H1 (cell line): ENCODE data around the gene CD48. TPM values are rescaled to one million over a fixed set of nuclear protein-coding genes. Genes with fewer than 3 reads are reported as not detected.

Source experiments
- CTCF ChIA-PET: fragments of 300-600 bp; sonication (Branson Sonifier 250); formaldehyde crosslinking; loops from one replicate; lab custom pipeline; 2021; ENCODE audit not compliant: partially characterized antibody; lab: Charles Lee
- POLR2A ChIA-PET: fragments of 300-600 bp; sonication (Branson Sonifier 250); formaldehyde crosslinking; loops from one replicate; lab custom pipeline; 2021; ENCODE audit warnings: inconsistent platforms; ENCODE audit not compliant: partially characterized antibody; lab: Charles Lee
- DNase-seq, 2 experiments: peaks; one replicate each; pipeline versions ENCODE4 v3.0.0 to v3.0.0-alpha.2; 2010 to 2022; ENCODE audit warnings: low spot score in 2 of 2, low read depth in 1 of 2, mixed read lengths in 1 of 2
- FAIRE-seq: peaks from 2 replicates; lab custom pipeline; 2011; peaks lifted over from hg19 to GRCh38; lab: Jason Lieb, UNC
- H2AFZ ChIP-seq: 2 replicates; pipeline ENCODE4 v1.8.1; 2012; ENCODE audit warnings: low read length, inconsistent platforms
- H2AK5ac ChIP-seq: 2 replicates; pipeline ENCODE4 v1.6.1; 2013; ENCODE audit warnings: low read depth, low read length
- H2BK120ac ChIP-seq: replicated peaks from 2 replicates; pipeline ENCODE3; 2013; ENCODE audit warnings: low read depth, low read length, inconsistent platforms
- H2BK12ac ChIP-seq: 2 replicates; pipeline ENCODE4 v1.6.1; 2013; ENCODE audit warnings: low read depth, low read length
- H2BK15ac ChIP-seq: 2 replicates; pipeline ENCODE4 v1.6.1; 2013; ENCODE audit warnings: low read length
- H2BK20ac ChIP-seq: 2 replicates; pipeline ENCODE4 v1.6.1; 2013; ENCODE audit warnings: low read length
- H2BK5ac ChIP-seq: 2 replicates; pipeline ENCODE4 v1.6.1; 2013; ENCODE audit warnings: low read depth, low read length
- H3K14ac ChIP-seq: 2 replicates; pipeline ENCODE4 v1.6.1; 2013; ENCODE audit warnings: inconsistent platforms; ENCODE audit not compliant: insufficient read length
- H3K18ac ChIP-seq: 2 replicates; pipeline ENCODE4 v1.6.1; 2013; ENCODE audit warnings: low read length; ENCODE audit errors: extremely low read depth
- H3K23ac ChIP-seq: 2 replicates; pipeline ENCODE4 v1.6.1; 2013; ENCODE audit warnings: inconsistent platforms; ENCODE audit not compliant: insufficient read length
- H3K23me2 ChIP-seq: 2 replicates; pipeline ENCODE4 v1.6.1; 2013; ENCODE audit warnings: low read depth, low read length
- H3K27ac ChIP-seq: 2 replicates; pipeline ENCODE4 v1.6.1; 2011; ENCODE audit warnings: low read depth, low read length, inconsistent platforms
- H3K27me3 ChIP-seq, 4 experiments: replicated peaks in 1 of 4; 1 replicate in 1 of 4; 2 replicates in 3 of 4; pipeline versions ENCODE4 v1.6.1 to v1.8.1; 2011 to 2013; ENCODE audit warnings: low read length in 3 of 4, mild to moderate bottlenecking in 3 of 4, inconsistent platforms in 2 of 4, mixed read lengths in 2 of 4, moderate library complexity in 1 of 4; ENCODE audit not compliant: control insufficient read depth in 3 of 4, insufficient read depth in 3 of 4; ENCODE audit errors: extremely low read depth in 1 of 4
- H3K36me3 ChIP-seq, 4 experiments: 2 replicates each; pipeline versions ENCODE4 v1.6.1 to v1.8.1; 2011 to 2013; ENCODE audit warnings: mild to moderate bottlenecking in 4 of 4, low read length in 3 of 4, moderate library complexity in 2 of 4, control low read depth in 1 of 4, inconsistent platforms in 1 of 4; ENCODE audit not compliant: insufficient read depth in 4 of 4, control insufficient read depth in 2 of 4
- H3K4ac ChIP-seq: replicated peaks from 2 replicates; pipeline ENCODE3; 2013; ENCODE audit warnings: low read length, low read depth, mixed read lengths, inconsistent platforms; ENCODE audit not compliant: insufficient read length
- H3K4me1 ChIP-seq, 4 experiments: replicated peaks in 1 of 4; 1 replicate in 1 of 4; 2 replicates in 3 of 4; pipeline versions ENCODE4 v1.6.1 to v1.8.1; 2011 to 2013; ENCODE audit warnings: low read length in 3 of 4, inconsistent platforms in 2 of 4, mixed read lengths in 1 of 4; ENCODE audit not compliant: insufficient read depth in 4 of 4, control insufficient read depth in 3 of 4
- H3K4me2 ChIP-seq, 2 experiments: 2 replicates each; pipeline versions ENCODE4 v1.6.1 to v1.8.1; 2011 to 2013; ENCODE audit warnings: low read depth in 2 of 2, low read length in 2 of 2, control low read depth in 1 of 2, inconsistent platforms in 1 of 2, mild to moderate bottlenecking in 1 of 2; ENCODE audit not compliant: insufficient read depth in 1 of 2
- H3K4me3 ChIP-seq, 4 experiments: fragments of 200-600, 300-600 bp in 1 of 4; sonication (generic), shearing (Covaris generic), sonication (Bioruptor Twin) in 1 of 4; 2 replicates each; pipeline versions ENCODE4 v1.5.1 to v1.8.1; 2011 to 2016; ENCODE audit warnings: low read length in 4 of 4, low read depth in 3 of 4, control low read depth in 2 of 4, inconsistent platforms in 2 of 4, mild to moderate bottlenecking in 2 of 4, mixed read lengths in 1 of 4, moderate library complexity in 1 of 4; ENCODE audit not compliant: insufficient read depth in 2 of 4; ENCODE audit errors: extremely low read depth in 1 of 4
- H3K56ac ChIP-seq: replicated peaks from 2 replicates; pipeline ENCODE3; 2013; ENCODE audit warnings: low read depth, mild to moderate bottlenecking, mixed read lengths, low read length, inconsistent platforms; ENCODE audit not compliant: insufficient read length
- H3K79me1 ChIP-seq: 2 replicates; pipeline ENCODE4 v1.6.1; 2013; ENCODE audit warnings: low read depth, low read length, control low read depth
- H3K79me2 ChIP-seq, 2 experiments: 2 replicates each; pipeline versions ENCODE4 v1.6.1 to v1.8.1; 2012 to 2013; ENCODE audit warnings: low read length in 2 of 2, mild to moderate bottlenecking in 2 of 2, inconsistent platforms in 1 of 2; ENCODE audit not compliant: insufficient read depth in 2 of 2, control insufficient read depth in 1 of 2
- H3K9ac ChIP-seq, 4 experiments: replicated peaks in 1 of 4; 1 replicate in 1 of 4; 2 replicates in 3 of 4; pipeline versions ENCODE4 v1.6.1 to v1.8.1; 2011 to 2013; ENCODE audit warnings: low read depth in 3 of 4, low read length in 3 of 4, control low read depth in 2 of 4, mild to moderate bottlenecking in 2 of 4, moderate library complexity in 2 of 4, inconsistent platforms in 1 of 4; ENCODE audit errors: extremely low read depth in 1 of 4
- H3K9me3 ChIP-seq, 2 experiments: 2 replicates each; pipeline versions ENCODE4 v1.6.1 to v1.8.1; 2012 to 2013; ENCODE audit warnings: mild to moderate bottlenecking in 2 of 2, moderate library complexity in 2 of 2, control low read depth in 1 of 2, inconsistent platforms in 1 of 2, low read depth in 1 of 2, low read length in 1 of 2, mixed read lengths in 1 of 2; ENCODE audit not compliant: insufficient read depth in 2 of 2
- H4K20me1 ChIP-seq, 2 experiments: replicated peaks in 1 of 2; 2 replicates each; pipeline versions ENCODE3 to v1.8.1; 2011 to 2013; ENCODE audit warnings: inconsistent platforms in 2 of 2, low read length in 2 of 2, mild to moderate bottlenecking in 1 of 2; ENCODE audit not compliant: insufficient read depth in 2 of 2, control insufficient read depth in 1 of 2
- H4K5ac ChIP-seq: 2 replicates; pipeline ENCODE4 v1.6.1; 2013; ENCODE audit warnings: low read length, low read depth, mixed read lengths, inconsistent platforms; ENCODE audit not compliant: insufficient read length
- H4K8ac ChIP-seq: 2 replicates; pipeline ENCODE4 v1.8.0; 2013; ENCODE audit warnings: mild to moderate bottlenecking, moderate library complexity, low read length, inconsistent platforms; ENCODE audit not compliant: insufficient read depth; ENCODE audit errors: extremely low read depth
- H4K91ac ChIP-seq: replicated peaks from 2 replicates; pipeline ENCODE3; 2013; ENCODE audit warnings: low read length, mixed read lengths, inconsistent platforms; ENCODE audit not compliant: insufficient read length
- ASH2L ChIP-seq: fragments of 200-600, 300-600 bp; sonication (generic); IDR thresholded peaks from one replicate; pipeline ENCODE4 v1.7.1; 2017; ENCODE audit warnings: low read length
- NANOG ChIP-seq: IDR thresholded peaks from 2 replicates; pipeline ENCODE4 v1.6.1; 2011; ENCODE audit warnings: low read length, low read depth, mild to moderate bottlenecking, inconsistent platforms; ENCODE audit not compliant: insufficient read depth, poor library complexity, severe bottlenecking
- RAD21 ChIP-seq, 2 experiments: IDR thresholded peaks in 1 of 2; conservative IDR thresholded peaks in 1 of 2; 2 replicates each; pipeline ENCODE4 v1.6.1; 2011; ENCODE audit warnings: low read depth in 2 of 2, low read length in 2 of 2, improper control_type of control experiment in 1 of 2, inconsistent platforms in 1 of 2, mild to moderate bottlenecking in 1 of 2, moderate library complexity in 1 of 2
- WGBS, 2 experiments: shearing (Covaris generic) in 1 of 2; methylation state at CpG; one replicate each; pipeline versions ENCODE4 v1.1.6 to v1.1.7; 2013 to 2015; ENCODE audit warnings: low lambda C conversion rate in 2 of 2, mixed read lengths in 2 of 2, inconsistent platforms in 1 of 2, low coverage in 1 of 2, missing lambda C conversion rate in 1 of 2; ENCODE audit not compliant: insufficient replicate concordance in 2 of 2, insufficient coverage in 1 of 2, insufficient read length in 1 of 2; ENCODE audit errors: extremely low coverage in 1 of 2, missing lambda C conversion rate in 1 of 2; 5-methylcytosine and 5-hydroxymethylcytosine counted together
- polyA plus RNA-seq, 7 experiments: library from polyadenylated mRNA; depleted of rRNA in 3 of 7; stranded (reverse) in 5 of 7; unstranded in 2 of 7; fragments of >200 nt in 5 of 7; fragments of 200-250 nt in 2 of 7; gene quantifications; 1 replicate in 5 of 7; 2 replicates in 1 of 7; 4 replicates in 1 of 7; pipeline versions ENCODE4 v1.2.1 to v1.2.3, GENCODE V29; 2011 to 2013; ENCODE audit warnings: missing spikeins in 2 of 7, mixed read lengths in 2 of 7
- total RNA-seq: library from RNA; stranded (reverse); fragmentation: NEBNext Ultra II Directional; extraction: Animal tissue kit (Norgen Biotek cat#: 25700); gene quantifications from 2 replicates; pipeline ENCODE4 v1.2.1, GENCODE V29; 2021

Gene CD48
- total and polyA plus RNA-seq, 2 of the 8 experiments (the other 6 are each of a cell fraction or from before 2014, with no cell fraction given), result 0.08 TPM; not detected in 1

GRCh38 chr1:160675641-160676410 is 35.8 kb downstream of the CD48 start:
- DNase-seq, result peak; percentile 43 to 71
- Histone ChIP-seq H2BK5ac (no peak overlapping the region), H2BK120ac (peak overlapping the region; percentile 59), H3K56ac (no peak overlapping the region), H2AK5ac (no peak overlapping the region), H3K79me1 (no peaks in the 10 kb centered on the region), H4K20me1 (no peaks in the 10 kb centered on the region), H3K14ac (no peak overlapping the region), H3K27me3 (no peaks in the 10 kb centered on the region), H3K4me3 (no peak overlapping the region), H2BK15ac (0 out of 2 replicates have a peak overlapping the region, but pooled peaks have one; percentile 5), H3K9ac (no peak overlapping the region), H4K8ac (no peak overlapping the region), H3K79me2 (no peaks in the 10 kb centered on the region), H2AFZ (no peak overlapping the region), H3K4me2 (no peak overlapping the region), H3K36me3 (no peaks in the 10 kb centered on the region), H3K27ac (no peak overlapping the region), H3K18ac (no peak overlapping the region; the same call in 1 of the 2 replicates), H4K91ac (peak overlapping the region; percentile 75), H4K5ac (no peak overlapping the region), H3K4ac (peak overlapping the region; percentile 15), H3K9me3 (no peaks in the 10 kb centered on the region), H2BK12ac (peak overlapping the region; percentile 41; the same call in 1 of the 2 replicates), H3K4me1 (peaks cover 16 to 27% (median 16%) of the 10 kb centered on the region in 4 experiments), H3K23me2 (no peaks in the 10 kb centered on the region; the same call in 1 of the 2 replicates), H3K23ac (no peak overlapping the region), H2BK20ac (peak overlapping the region; percentile 5; the same call in 1 of the 2 replicates)
- peak; percentile 94 for FAIRE-seq
- CTCF ChIA-PET, result interaction anchor here (0.6 to 3.0 kb wide), 37 partner anchors 9 to 285 kb away, joined by 3 to 32 read pairs (median 5); partner anchors contain the start of genes ITLN1, ITLN2 and SLAMF1
- WGBS, 2 experiments, result 61% methylated on average over 6 of the region's 6 CpGs; no CpG with 5 or more reads in 1 of the 2 experiments
- POLR2A ChIA-PET, result interaction anchor here (0.6 to 1.6 kb wide), 4 partner anchors 22 to 414 kb away, joined by 3 to 4 read pairs (median 4); partner anchors contain the start of genes DCAF8 and USF1
- TF ChIP-seq NANOG, result no peak
- TF ChIP-seq ASH2L, result no peak
- peak; percentile 68 to 81 for TF ChIP-seq RAD21 (IDR thresholded peaks at IDR 0.05 in 1 of 2, conservative IDR thresholded peaks at IDR 0.05 in 1 of 2; ENCODE audit: low read depth in 2 of 2, low read length in 2 of 2)
